GM12878 (cell line): ENCODE data around the gene APOM. TPM values are rescaled to one million over a fixed set of nuclear protein-coding genes. Genes with fewer than 3 reads are reported as not detected.
A peak's percentile ranks its signal among the peaks of the same experiment; 100 is the strongest.

ENCODE experiments used
- ATF7 ChIP-seq: fragments of 450-650 bp; IDR thresholded peaks from 2 replicates; pipeline ENCODE4 v1.6.1; 2016; ENCODE audit warnings: low read depth, mild to moderate bottlenecking
- BACH1 ChIP-seq: fragments of 450-650 bp; IDR thresholded peaks from 2 replicates; pipeline ENCODE4 v1.6.1; 2017; ENCODE audit warnings: mild to moderate bottlenecking, borderline replicate concordance
- CEBPB ChIP-seq, 2 experiments: fragments of 150-350 bp in 1 of 2; IDR thresholded peaks; 2 replicates each; pipeline ENCODE4 v1.6.1; 2012 to 2014; ENCODE audit warnings: low read depth in 2 of 2, low read length in 2 of 2, borderline replicate concordance in 1 of 2, inconsistent platforms in 1 of 2
- DPF2 ChIP-seq: fragments of 450-650 bp; IDR thresholded peaks from 2 replicates; pipeline ENCODE4 v1.6.1; 2017; ENCODE audit warnings: mild to moderate bottlenecking
- HDGF ChIP-seq: fragments of 450-650 bp; IDR thresholded peaks from 2 replicates; pipeline ENCODE4 v1.6.1; 2016; ENCODE audit warnings: antibody characterized with exemption
- MEF2B ChIP-seq: fragments of 450-650 bp; IDR thresholded peaks from 2 replicates; pipeline ENCODE4 v1.6.1; 2018; ENCODE audit warnings: mild to moderate bottlenecking, moderate library complexity; ENCODE audit not compliant: partially characterized antibody, poor library complexity, severe bottlenecking
- RUNX3 ChIP-seq: IDR thresholded peaks from 2 replicates; pipeline ENCODE4 v1.6.1; 2012; ENCODE audit warnings: low read length, inconsistent platforms
- SREBF2 ChIP-seq: IDR thresholded peaks from 2 replicates; pipeline ENCODE4 v1.6.1; 2012; ENCODE audit warnings: mild to moderate bottlenecking, low read length
- SRF ChIP-seq, 2 experiments: IDR thresholded peaks; 2 replicates each; pipeline ENCODE4 v1.6.1; 2011; ENCODE audit warnings: low read depth in 2 of 2, low read length in 2 of 2, mild to moderate bottlenecking in 1 of 2, moderate library complexity in 1 of 2
- SUZ12 ChIP-seq: fragments of 200-600 bp; sonication (generic); IDR thresholded peaks from one replicate; pipeline ENCODE4 v1.6.1; 2018; ENCODE audit warnings: antibody characterized with exemption, mild to moderate bottlenecking; ENCODE audit not compliant: unreplicated experiment
- TCF12 ChIP-seq: IDR thresholded peaks from 2 replicates; pipeline ENCODE4 v1.6.1; 2011; ENCODE audit warnings: low read depth, mild to moderate bottlenecking, low read length
- YY1 ChIP-seq: IDR thresholded peaks from 2 replicates; pipeline ENCODE4 v1.6.1; 2011; ENCODE audit warnings: low read depth, mild to moderate bottlenecking, low read length
- ZNF207 ChIP-seq: fragments of 450-650 bp; IDR thresholded peaks from 2 replicates; pipeline ENCODE4 v1.6.1; 2014; ENCODE audit warnings: antibody characterized with exemption, mild to moderate bottlenecking, borderline replicate concordance
- ZNF24 ChIP-seq: fragments of 450-650 bp; IDR thresholded peaks from 2 replicates; pipeline ENCODE4 v1.6.1; 2017; ENCODE audit warnings: antibody characterized with exemption, mild to moderate bottlenecking
- polyA plus RNA-seq, 11 experiments: library from polyadenylated mRNA; depleted of rRNA in 4 of 11; unstranded in 6 of 11; stranded (reverse) in 5 of 11; fragments of >200 nt; fragmentation: Nextera tagmentation in 4 of 11; fragmentation: Illumina TruSeq in 1 of 11; extraction: Ambion mirVana in 4 of 11; extraction: Trizol in 1 of 11; gene quantifications; 1 replicate in 1 of 11; 2 replicates in 10 of 11; pipeline versions ENCODE4 v1.2.1 to v1.2.3, GENCODE V29; 2011 to 2016; ENCODE audit warnings: inconsistent platforms in 2 of 11, missing spikeins in 2 of 11, low read depth in 1 of 11
- total RNA-seq, 4 experiments: library from RNA; depleted of rRNA in 3 of 4; stranded (reverse); fragments of >200 nt in 3 of 4; fragmentation: Illumina TruSeq in 1 of 4; extraction: Trizol in 1 of 4; gene quantifications; 2 replicates each; pipeline versions ENCODE4 v1.2.1 to v1.2.3, GENCODE V29; 2013 to 2021
- TF ChIP-seq, protein P1 (sequence below): IDR thresholded peaks from 2 replicates; pipeline ENCODE4 v1.6.1; 2012; ENCODE audit warnings: mild to moderate bottlenecking, low read depth, low read length
- TF ChIP-seq, protein P2 (sequence below): fragments of 450-650 bp; conservative IDR thresholded peaks from 2 replicates; pipeline ENCODE4 v1.6.1; 2017; ENCODE audit warnings: mild to moderate bottlenecking, moderate library complexity
- TF ChIP-seq, protein P3 (sequence below): fragments of 450-650 bp; IDR thresholded peaks from 2 replicates; pipeline ENCODE4 v1.6.1; 2016; ENCODE audit warnings: mild to moderate bottlenecking
- TF ChIP-seq, protein P4 (sequence below): IDR thresholded peaks from 2 replicates; pipeline ENCODE4 v1.6.1; 2011; ENCODE audit warnings: low read depth, low read length, improper control_type of control experiment, borderline replicate concordance
- TF ChIP-seq, protein P5 (sequence below): fragments of 450-650 bp; IDR thresholded peaks from 2 replicates; pipeline ENCODE4 v1.6.1; 2017; ENCODE audit warnings: mild to moderate bottlenecking, low read depth, inconsistent platforms; ENCODE audit not compliant: poor library complexity, severe bottlenecking

Gene APOM
- total and polyA plus RNA-seq, 10 of the 15 experiments (the other 5 are each of a cell fraction or from before 2014, with no cell fraction given) = 4.0 to 14.1 (median 7.1) TPM

DNA sequence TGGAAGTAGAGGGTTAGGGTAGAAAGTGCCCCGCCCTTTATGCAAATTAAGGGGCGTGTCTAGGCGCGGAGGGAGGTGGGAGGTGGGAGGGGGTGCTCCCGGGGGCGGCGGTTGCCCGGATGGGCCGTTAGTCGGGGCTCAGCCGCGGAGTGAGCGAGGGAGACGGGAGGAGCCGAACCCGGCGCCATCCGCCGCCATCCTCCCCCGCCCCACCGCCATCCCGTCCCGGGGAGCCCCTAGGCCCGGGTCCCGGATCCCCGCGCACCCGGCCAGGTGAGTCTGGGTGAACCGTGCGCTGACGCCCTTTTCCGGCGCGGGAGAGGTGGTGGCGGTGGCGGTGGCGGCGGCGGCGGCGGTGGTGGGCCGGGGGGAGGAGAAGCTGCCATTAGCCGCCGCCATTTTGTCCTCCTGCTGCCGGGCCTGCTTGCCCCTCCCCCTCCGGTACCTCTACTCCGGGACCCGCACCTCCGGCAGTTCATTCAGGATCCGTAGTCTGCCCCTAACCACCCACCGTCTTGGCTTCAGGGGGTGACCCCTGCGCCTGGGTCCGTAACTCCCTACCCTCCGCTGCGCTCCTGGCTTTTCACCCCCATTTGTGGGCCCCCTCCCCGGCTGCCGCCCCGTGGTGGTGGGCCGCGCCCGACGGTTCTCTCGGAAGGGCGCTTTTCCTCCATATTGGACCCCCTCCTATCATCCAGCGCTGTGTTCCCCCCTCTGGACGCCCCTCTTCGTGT, 34.9 kb upstream of the APOM start, which contains the start of gene PRRC2A (continued):
- TF ChIP-seq, protein P1, sequence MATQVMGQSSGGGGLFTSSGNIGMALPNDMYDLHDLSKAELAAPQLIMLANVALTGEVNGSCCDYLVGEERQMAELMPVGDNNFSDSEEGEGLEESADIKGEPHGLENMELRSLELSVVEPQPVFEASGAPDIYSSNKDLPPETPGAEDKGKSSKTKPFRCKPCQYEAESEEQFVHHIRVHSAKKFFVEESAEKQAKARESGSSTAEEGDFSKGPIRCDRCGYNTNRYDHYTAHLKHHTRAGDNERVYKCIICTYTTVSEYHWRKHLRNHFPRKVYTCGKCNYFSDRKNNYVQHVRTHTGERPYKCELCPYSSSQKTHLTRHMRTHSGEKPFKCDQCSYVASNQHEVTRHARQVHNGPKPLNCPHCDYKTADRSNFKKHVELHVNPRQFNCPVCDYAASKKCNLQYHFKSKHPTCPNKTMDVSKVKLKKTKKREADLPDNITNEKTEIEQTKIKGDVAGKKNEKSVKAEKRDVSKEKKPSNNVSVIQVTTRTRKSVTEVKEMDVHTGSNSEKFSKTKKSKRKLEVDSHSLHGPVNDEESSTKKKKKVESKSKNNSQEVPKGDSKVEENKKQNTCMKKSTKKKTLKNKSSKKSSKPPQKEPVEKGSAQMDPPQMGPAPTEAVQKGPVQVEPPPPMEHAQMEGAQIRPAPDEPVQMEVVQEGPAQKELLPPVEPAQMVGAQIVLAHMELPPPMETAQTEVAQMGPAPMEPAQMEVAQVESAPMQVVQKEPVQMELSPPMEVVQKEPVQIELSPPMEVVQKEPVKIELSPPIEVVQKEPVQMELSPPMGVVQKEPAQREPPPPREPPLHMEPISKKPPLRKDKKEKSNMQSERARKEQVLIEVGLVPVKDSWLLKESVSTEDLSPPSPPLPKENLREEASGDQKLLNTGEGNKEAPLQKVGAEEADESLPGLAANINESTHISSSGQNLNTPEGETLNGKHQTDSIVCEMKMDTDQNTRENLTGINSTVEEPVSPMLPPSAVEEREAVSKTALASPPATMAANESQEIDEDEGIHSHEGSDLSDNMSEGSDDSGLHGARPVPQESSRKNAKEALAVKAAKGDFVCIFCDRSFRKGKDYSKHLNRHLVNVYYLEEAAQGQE = 0 out of 2 replicates have a peak, but pooled peaks have one; percentile 27
- TF ChIP-seq CEBPB (IDR thresholded peaks at IDR 0.05; ENCODE audit: borderline replicate concordance in 1 of 2, low read depth in 2 of 2, low read length in 2 of 2) (no peak), DPF2 (peak; percentile 37; the same call in 1 of the 2 replicates), SREBF2 (0 out of 2 replicates have a peak, but pooled peaks have one; percentile 1), YY1 (peak; percentile 96), ZNF207 (0 out of 2 replicates have a peak, but pooled peaks have one; percentile 22), SUZ12 (no peak), BACH1 (peak; percentile 52), ATF7 (no peak), RUNX3 (peak; percentile 26; the same call in 1 of the 2 replicates), MEF2B (peak; percentile 22), HDGF (no peak; the same call in 1 of the 2 replicates), SRF (IDR thresholded peaks at IDR 0.05; ENCODE audit: low read depth in 2 of 2, low read length in 2 of 2) (no peak), ZNF24 (0 out of 2 replicates have a peak, but pooled peaks have one; percentile 12), TCF12 (peak; percentile 46; the same call in 1 of the 2 replicates)
- TF ChIP-seq, protein P2, sequence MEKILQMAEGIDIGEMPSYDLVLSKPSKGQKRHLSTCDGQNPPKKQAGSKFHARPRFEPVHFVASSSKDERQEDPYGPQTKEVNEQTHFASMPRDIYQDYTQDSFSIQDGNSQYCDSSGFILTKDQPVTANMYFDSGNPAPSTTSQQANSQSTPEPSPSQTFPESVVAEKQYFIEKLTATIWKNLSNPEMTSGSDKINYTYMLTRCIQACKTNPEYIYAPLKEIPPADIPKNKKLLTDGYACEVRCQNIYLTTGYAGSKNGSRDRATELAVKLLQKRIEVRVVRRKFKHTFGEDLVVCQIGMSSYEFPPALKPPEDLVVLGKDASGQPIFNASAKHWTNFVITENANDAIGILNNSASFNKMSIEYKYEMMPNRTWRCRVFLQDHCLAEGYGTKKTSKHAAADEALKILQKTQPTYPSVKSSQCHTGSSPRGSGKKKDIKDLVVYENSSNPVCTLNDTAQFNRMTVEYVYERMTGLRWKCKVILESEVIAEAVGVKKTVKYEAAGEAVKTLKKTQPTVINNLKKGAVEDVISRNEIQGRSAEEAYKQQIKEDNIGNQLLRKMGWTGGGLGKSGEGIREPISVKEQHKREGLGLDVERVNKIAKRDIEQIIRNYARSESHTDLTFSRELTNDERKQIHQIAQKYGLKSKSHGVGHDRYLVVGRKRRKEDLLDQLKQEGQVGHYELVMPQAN = peak; percentile 65; the same call in 1 of the 2 replicates
- TF ChIP-seq, protein P3, sequence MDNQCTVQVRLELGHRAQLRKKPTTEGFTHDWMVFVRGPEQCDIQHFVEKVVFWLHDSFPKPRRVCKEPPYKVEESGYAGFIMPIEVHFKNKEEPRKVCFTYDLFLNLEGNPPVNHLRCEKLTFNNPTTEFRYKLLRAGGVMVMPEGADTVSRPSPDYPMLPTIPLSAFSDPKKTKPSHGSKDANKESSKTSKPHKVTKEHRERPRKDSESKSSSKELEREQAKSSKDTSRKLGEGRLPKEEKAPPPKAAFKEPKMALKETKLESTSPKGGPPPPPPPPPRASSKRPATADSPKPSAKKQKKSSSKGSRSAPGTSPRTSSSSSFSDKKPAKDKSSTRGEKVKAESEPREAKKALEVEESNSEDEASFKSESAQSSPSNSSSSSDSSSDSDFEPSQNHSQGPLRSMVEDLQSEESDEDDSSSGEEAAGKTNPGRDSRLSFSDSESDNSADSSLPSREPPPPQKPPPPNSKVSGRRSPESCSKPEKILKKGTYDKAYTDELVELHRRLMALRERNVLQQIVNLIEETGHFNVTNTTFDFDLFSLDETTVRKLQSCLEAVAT = peak; percentile 79
- TF ChIP-seq, protein P4, sequence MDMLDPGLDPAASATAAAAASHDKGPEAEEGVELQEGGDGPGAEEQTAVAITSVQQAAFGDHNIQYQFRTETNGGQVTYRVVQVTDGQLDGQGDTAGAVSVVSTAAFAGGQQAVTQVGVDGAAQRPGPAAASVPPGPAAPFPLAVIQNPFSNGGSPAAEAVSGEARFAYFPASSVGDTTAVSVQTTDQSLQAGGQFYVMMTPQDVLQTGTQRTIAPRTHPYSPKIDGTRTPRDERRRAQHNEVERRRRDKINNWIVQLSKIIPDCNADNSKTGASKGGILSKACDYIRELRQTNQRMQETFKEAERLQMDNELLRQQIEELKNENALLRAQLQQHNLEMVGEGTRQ = no peak
- TF ChIP-seq, protein P5, sequence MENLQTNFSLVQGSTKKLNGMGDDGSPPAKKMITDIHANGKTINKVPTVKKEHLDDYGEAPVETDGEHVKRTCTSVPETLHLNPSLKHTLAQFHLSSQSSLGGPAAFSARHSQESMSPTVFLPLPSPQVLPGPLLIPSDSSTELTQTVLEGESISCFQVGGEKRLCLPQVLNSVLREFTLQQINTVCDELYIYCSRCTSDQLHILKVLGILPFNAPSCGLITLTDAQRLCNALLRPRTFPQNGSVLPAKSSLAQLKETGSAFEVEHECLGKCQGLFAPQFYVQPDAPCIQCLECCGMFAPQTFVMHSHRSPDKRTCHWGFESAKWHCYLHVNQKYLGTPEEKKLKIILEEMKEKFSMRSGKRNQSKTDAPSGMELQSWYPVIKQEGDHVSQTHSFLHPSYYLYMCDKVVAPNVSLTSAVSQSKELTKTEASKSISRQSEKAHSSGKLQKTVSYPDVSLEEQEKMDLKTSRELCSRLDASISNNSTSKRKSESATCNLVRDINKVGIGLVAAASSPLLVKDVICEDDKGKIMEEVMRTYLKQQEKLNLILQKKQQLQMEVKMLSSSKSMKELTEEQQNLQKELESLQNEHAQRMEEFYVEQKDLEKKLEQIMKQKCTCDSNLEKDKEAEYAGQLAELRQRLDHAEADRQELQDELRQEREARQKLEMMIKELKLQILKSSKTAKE = no peak
